Panc1 (cell line): ENCODE results near the gene PPIL6. TPM values are rescaled to one million over a fixed set of nuclear protein-coding genes. Genes with fewer than 3 reads are reported as not detected.

Source experiments
- ATAC-seq: fragments of 200-7000 bp; cut with Tn5 transposase; 2 replicates; pipeline ENCODE4 v1.9.1; 2020; ENCODE audit warnings: mild to moderate bottlenecking, moderate library complexity
- BruUV-seq: library from RNA; stranded (reverse); fragments of 400-500 nt; replicated peaks from 2 replicates; lab custom pipeline; 2021; lab: Mats Ljungman, UMichigan
- CTCF ChIA-PET: fragments of 300-600 bp; sonication (Branson Sonifier 250); formaldehyde crosslinking; loops from one replicate; lab custom pipeline; 2022; ENCODE audit warnings: antibody characterized with exemption; lab: Charles Lee
- POLR2A ChIA-PET: fragments of 300-600 bp; sonication (Branson Sonifier 250); formaldehyde crosslinking; loops from one replicate; lab custom pipeline; 2022; ENCODE audit warnings: antibody characterized with exemption; lab: Charles Lee
- DNase-seq: peaks from one replicate; pipeline ENCODE4 v3.0.0-alpha.2; 2010; ENCODE audit warnings: low read depth, low spot score
- H3K27ac ChIP-seq: 2 replicates; pipeline ENCODE4 v1.5.1; 2011; ENCODE audit warnings: mild to moderate bottlenecking, low read length, inconsistent platforms
- H3K27me3 ChIP-seq: fragments of 200-500 bp; sonication (Bioruptor generic); 2 replicates; pipeline ENCODE4 v1.6.0; 2014; ENCODE audit warnings: low read length, inconsistent platforms; ENCODE audit not compliant: control insufficient read depth, insufficient read depth
- H3K36me3 ChIP-seq: fragments of 200-500 bp; sonication (Bioruptor generic); 2 replicates; pipeline ENCODE4 v1.5.1; 2014; ENCODE audit warnings: inconsistent platforms, mild to moderate bottlenecking, low read length, moderate library complexity; ENCODE audit not compliant: control insufficient read depth, insufficient read depth
- H3K4me1 ChIP-seq: 2 replicates; pipeline ENCODE4 v1.5.1; 2011; ENCODE audit warnings: inconsistent platforms, mild to moderate bottlenecking, low read length, moderate library complexity; ENCODE audit not compliant: control insufficient read depth, insufficient read depth
- H3K4me3 ChIP-seq, 2 experiments: 2 replicates each; pipeline ENCODE4 v1.5.1; 2011 to 2012; ENCODE audit warnings: low read depth in 2 of 2, low read length in 2 of 2, mild to moderate bottlenecking in 2 of 2, inconsistent platforms in 1 of 2, moderate library complexity in 1 of 2
- H3K9me3 ChIP-seq: fragments of 200-500 bp; sonication (Bioruptor generic); 2 replicates; pipeline ENCODE4 v1.5.1; 2014; ENCODE audit warnings: low read depth, mild to moderate bottlenecking, inconsistent platforms, low read length, moderate library complexity; ENCODE audit not compliant: control insufficient read depth, insufficient read depth
- POLR2AphosphoS5 ChIP-seq: IDR thresholded peaks from 2 replicates; pipeline ENCODE4 v1.6.1; 2012; ENCODE audit warnings: mild to moderate bottlenecking, low read depth, low read length, moderate library complexity
- SIN3A ChIP-seq: IDR thresholded peaks from 2 replicates; pipeline ENCODE4 v1.6.1; 2012; ENCODE audit warnings: low read depth, mild to moderate bottlenecking, low read length, moderate library complexity, borderline replicate concordance; ENCODE audit not compliant: insufficient read depth
- TCF7L2 ChIP-seq: IDR thresholded peaks from 2 replicates; pipeline ENCODE4 v1.6.1; 2011; ENCODE audit warnings: mild to moderate bottlenecking, low read depth, low read length, inconsistent platforms
- in situ Hi-C: cut with HindIII; loops from 2 replicates; pipeline ENCODE4 v1.10.0; 2016; ENCODE audit warnings: low sequenced_read_pairs, low pct_unique_long_range_greater_than_20kb
- intact Hi-C: fragments of 100-400 bp; cut with micrococcal nuclease; formaldehyde crosslinking; loops from one replicate; pipeline ENCODE4 v1.10.0; 2022; ENCODE audit not compliant: unreplicated experiment
- total RNA-seq: library from RNA; stranded (reverse); gene quantifications from one replicate; pipeline ENCODE4 v1.2.1, GENCODE V29; 2021; ENCODE audit not compliant: unreplicated experiment
- TF ChIP-seq, protein P1 (sequence below), 2 experiments: IDR thresholded peaks; 2 replicates each; pipeline ENCODE4 v1.6.1; 2011 to 2012; ENCODE audit warnings: low read depth in 2 of 2, control low read depth in 1 of 2, low read length in 1 of 2, mild to moderate bottlenecking in 1 of 2, moderate library complexity in 1 of 2; ENCODE audit not compliant: insufficient read depth in 1 of 2
- TF ChIP-seq, protein P2 (sequence below): fragments of 450-650 bp; IDR thresholded peaks from 2 replicates; pipeline ENCODE4 v1.5.1; 2017; ENCODE audit warnings: mild to moderate bottlenecking

The PPIL6 gene
- total RNA-seq, 1 experiment from 2014 or later, result 2.2 TPM

DNA sequence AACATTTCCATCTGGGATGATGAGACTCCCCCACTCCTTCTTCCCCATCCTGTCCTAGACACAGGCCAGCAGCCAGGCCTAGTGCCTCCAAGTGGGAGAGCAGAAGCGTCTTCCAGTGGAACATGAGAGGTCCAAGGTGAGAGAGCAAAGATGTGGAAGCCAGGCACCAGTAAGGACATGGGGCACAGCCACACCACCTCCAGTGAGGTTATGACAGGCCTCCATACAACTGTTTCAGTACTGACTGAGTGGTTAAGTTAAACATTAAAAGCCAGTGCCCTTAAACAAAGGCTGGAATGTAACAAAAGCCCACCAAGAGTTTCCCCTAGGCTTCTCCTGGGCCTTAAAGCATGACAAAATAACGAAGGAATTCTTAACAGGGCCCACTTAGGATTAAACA lies 37.3 kb upstream of the PPIL6 start:
- in situ Hi-C loops (no loop called here), intact Hi-C loops (no loop called here)
- BruUV-seq, result no TSS peak
- TF ChIP-seq TCF7L2, result no peak
- TF ChIP-seq POLR2AphosphoS5, result no peak
- POLR2A ChIA-PET, result no interaction called here
- no peaks in the 10 kb centered on the region for H3K27me3 ChIP-seq
- CTCF ChIA-PET, result no interaction called here
- H3K4me1 ChIP-seq, result peaks cover 44% of the 10 kb centered on the region
- H3K36me3 ChIP-seq, result peaks cover 36% of the 10 kb centered on the region
- DNase-seq (no peak), ATAC-seq (0 out of 2 replicates have a peak, but pooled peaks have one; percentile 19)
- no peak overlapping the region for H3K4me3 ChIP-seq
- H3K9me3 ChIP-seq, result no peaks in the 10 kb centered on the region
- no peak overlapping the region for H3K27ac ChIP-seq

DNA sequence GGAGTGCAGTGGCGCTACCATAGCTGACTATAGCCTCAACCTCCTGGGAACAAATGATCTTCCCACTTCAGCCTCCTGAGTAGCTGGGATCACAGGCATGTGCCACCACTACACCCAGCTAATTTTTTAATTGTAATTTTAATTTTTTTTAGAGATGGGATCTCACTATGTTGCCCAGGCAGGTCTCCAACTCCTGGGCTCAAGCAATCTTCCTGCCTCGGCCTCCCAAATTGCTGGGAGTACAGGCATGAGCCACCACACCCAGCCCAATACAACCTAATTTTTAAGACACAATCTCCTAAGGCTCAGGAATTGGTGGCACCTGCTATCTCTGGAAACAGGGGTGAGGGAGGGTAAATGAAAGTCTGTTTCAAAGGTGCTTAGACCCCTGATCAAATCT lies 36.8 kb upstream of the PPIL6 start:
- TF ChIP-seq, protein P1, sequence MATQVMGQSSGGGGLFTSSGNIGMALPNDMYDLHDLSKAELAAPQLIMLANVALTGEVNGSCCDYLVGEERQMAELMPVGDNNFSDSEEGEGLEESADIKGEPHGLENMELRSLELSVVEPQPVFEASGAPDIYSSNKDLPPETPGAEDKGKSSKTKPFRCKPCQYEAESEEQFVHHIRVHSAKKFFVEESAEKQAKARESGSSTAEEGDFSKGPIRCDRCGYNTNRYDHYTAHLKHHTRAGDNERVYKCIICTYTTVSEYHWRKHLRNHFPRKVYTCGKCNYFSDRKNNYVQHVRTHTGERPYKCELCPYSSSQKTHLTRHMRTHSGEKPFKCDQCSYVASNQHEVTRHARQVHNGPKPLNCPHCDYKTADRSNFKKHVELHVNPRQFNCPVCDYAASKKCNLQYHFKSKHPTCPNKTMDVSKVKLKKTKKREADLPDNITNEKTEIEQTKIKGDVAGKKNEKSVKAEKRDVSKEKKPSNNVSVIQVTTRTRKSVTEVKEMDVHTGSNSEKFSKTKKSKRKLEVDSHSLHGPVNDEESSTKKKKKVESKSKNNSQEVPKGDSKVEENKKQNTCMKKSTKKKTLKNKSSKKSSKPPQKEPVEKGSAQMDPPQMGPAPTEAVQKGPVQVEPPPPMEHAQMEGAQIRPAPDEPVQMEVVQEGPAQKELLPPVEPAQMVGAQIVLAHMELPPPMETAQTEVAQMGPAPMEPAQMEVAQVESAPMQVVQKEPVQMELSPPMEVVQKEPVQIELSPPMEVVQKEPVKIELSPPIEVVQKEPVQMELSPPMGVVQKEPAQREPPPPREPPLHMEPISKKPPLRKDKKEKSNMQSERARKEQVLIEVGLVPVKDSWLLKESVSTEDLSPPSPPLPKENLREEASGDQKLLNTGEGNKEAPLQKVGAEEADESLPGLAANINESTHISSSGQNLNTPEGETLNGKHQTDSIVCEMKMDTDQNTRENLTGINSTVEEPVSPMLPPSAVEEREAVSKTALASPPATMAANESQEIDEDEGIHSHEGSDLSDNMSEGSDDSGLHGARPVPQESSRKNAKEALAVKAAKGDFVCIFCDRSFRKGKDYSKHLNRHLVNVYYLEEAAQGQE (IDR thresholded peaks at IDR 0.05; ENCODE audit: insufficient read depth in 1 of 2, low read depth in 2 of 2, low read length in 1 of 2), result no peak
- in situ Hi-C loops, result no loop called here
- no peak for ATAC-seq
- ChIA-PET CTCF (interaction anchor here (0.6 kb wide), 1 partner anchor 17 kb away, joined by 5 read pairs; no protein-coding TSS in a partner anchor), POLR2A (no interaction called here)
- BruUV-seq, result no TSS peak
- no peak overlapping the region for H3K27ac ChIP-seq
- H3K4me3 ChIP-seq, result no peak overlapping the region
- peaks cover 44% of the 10 kb centered on the region for H3K4me1 ChIP-seq
- intact Hi-C loops, result no loop called here
- H3K9me3 ChIP-seq, result no peaks in the 10 kb centered on the region
- no peaks in the 10 kb centered on the region for H3K27me3 ChIP-seq
- peaks cover 36% of the 10 kb centered on the region for H3K36me3 ChIP-seq
- no peak for DNase-seq

DNA sequence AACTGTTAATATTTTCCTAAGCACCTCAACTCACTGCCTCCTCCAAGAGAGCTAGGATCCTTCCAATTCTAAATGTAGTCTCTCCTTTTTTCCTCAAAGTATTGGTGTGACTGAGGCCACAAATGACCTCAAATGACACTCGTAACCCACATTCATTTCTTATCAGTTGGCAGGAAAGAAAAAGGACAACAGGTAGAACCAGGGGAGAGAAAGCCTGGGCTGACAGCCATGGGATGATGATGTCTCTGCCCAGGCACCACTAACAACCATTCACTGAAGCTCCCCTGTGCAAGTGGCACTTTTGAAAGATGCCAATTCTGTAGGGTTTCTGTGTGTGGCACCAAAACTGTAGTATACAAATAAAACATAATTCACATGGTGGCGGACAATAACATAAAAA lies 35.2 kb upstream of the PPIL6 start:
- Histone ChIP-seq H3K27me3 (no peaks in the 10 kb centered on the region), H3K4me3 (no peak overlapping the region), H3K36me3 (peaks cover 42% of the 10 kb centered on the region), H3K9me3 (no peaks in the 10 kb centered on the region), H3K4me1 (peaks cover 30% of the 10 kb centered on the region), H3K27ac (no peak overlapping the region)
- in situ Hi-C loops, result no loop called here
- CTCF ChIA-PET, result interaction anchor here (0.6 kb wide), 1 partner anchor 286 kb away, joined by 5 read pairs; no protein-coding TSS in a partner anchor
- POLR2A ChIA-PET, result no interaction called here
- no peak for TF ChIP-seq TCF7L2
- TF ChIP-seq, protein P2, sequence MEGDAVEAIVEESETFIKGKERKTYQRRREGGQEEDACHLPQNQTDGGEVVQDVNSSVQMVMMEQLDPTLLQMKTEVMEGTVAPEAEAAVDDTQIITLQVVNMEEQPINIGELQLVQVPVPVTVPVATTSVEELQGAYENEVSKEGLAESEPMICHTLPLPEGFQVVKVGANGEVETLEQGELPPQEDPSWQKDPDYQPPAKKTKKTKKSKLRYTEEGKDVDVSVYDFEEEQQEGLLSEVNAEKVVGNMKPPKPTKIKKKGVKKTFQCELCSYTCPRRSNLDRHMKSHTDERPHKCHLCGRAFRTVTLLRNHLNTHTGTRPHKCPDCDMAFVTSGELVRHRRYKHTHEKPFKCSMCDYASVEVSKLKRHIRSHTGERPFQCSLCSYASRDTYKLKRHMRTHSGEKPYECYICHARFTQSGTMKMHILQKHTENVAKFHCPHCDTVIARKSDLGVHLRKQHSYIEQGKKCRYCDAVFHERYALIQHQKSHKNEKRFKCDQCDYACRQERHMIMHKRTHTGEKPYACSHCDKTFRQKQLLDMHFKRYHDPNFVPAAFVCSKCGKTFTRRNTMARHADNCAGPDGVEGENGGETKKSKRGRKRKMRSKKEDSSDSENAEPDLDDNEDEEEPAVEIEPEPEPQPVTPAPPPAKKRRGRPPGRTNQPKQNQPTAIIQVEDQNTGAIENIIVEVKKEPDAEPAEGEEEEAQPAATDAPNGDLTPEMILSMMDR, result no peak
- TF ChIP-seq POLR2AphosphoS5, result no peak
- no peak for TF ChIP-seq SIN3A
- TF ChIP-seq, protein P1 (IDR thresholded peaks at IDR 0.05; ENCODE audit: insufficient read depth in 1 of 2, low read depth in 2 of 2, low read length in 1 of 2), result no peak
- no peak for ATAC-seq
- DNase-seq, result no peak
- BruUV-seq, result no TSS peak
- intact Hi-C loops, result no loop called here
